ENCODE measurements around the gene NAA16. TPM values are rescaled to one million over a fixed set of nuclear protein-coding genes. Genes with fewer than 3 reads are reported as not detected.

The NAA16 gene
- total and polyA plus RNA-seq, 10 of the 15 experiments (the other 5 are each of a cell fraction or from before 2014, with no cell fraction given): 5.4 to 18.5 (median 13.2) TPM

- no peaks in the 10 kb centered on the region for H3K79me2 ChIP-seq (ENCODE audit: control insufficient read depth, insufficient read depth, low read length)
- no TSS peak for BruUV-seq (replicated peaks)
- no peaks in the 10 kb centered on the region for H3K9me3 ChIP-seq (replicated peaks; ENCODE audit: control insufficient read depth, insufficient read depth, low read length)
- no peak overlapping the region for H2AFZ ChIP-seq (ENCODE audit: control insufficient read depth, low read depth, low read length)
- ChIA-PET RAD21 (ENCODE audit: unreplicated experiment) (no interaction called here), SMC1A (ENCODE audit: uncharacterized antibody, unreplicated experiment) (interaction anchor here (1.6 kb wide), 1 partner anchor 11 kb away, joined by 5 read pairs; no protein-coding TSS in a partner anchor), POLR2A (no interaction called here), CTCF (interaction anchor here (1.6 kb wide), 1 partner anchor 11 kb away, joined by 5 read pairs; no protein-coding TSS in a partner anchor)
- no peak overlapping the region for H3K9ac ChIP-seq (ENCODE audit: control insufficient read depth, insufficient read depth, low read length)
- ATAC-seq: no peak
- DNase-seq (ENCODE audit: low read depth, low spot score): no peak
- intact Hi-C loops (cut with micrococcal nuclease; ENCODE audit: unreplicated experiment) (no loop called here), in situ Hi-C loops (cut with MboI) (no loop called here)
- H3K27ac ChIP-seq (ENCODE audit: control insufficient read depth, insufficient read depth): no peak overlapping the region
- H3K27me3 ChIP-seq (replicated peaks in 1 of 2; ENCODE audit: control insufficient read depth in 2 of 2, insufficient read depth in 2 of 2, low read length in 1 of 2): no peaks in the 10 kb centered on the region
- TF ChIP-seq NBN (IDR thresholded peaks at IDR 0.05): no peak
- no peak for TF ChIP-seq ZBED1 (IDR thresholded peaks at IDR 0.05; ENCODE audit: borderline replicate concordance)
- no peak for TF ChIP-seq HDAC6 (IDR thresholded peaks at IDR 0.05; ENCODE audit: unreplicated experiment)
- TF ChIP-seq E2F4 (IDR thresholded peaks at IDR 0.05; ENCODE audit: low read depth, low read length): no peak
- TF ChIP-seq, protein P1, sequence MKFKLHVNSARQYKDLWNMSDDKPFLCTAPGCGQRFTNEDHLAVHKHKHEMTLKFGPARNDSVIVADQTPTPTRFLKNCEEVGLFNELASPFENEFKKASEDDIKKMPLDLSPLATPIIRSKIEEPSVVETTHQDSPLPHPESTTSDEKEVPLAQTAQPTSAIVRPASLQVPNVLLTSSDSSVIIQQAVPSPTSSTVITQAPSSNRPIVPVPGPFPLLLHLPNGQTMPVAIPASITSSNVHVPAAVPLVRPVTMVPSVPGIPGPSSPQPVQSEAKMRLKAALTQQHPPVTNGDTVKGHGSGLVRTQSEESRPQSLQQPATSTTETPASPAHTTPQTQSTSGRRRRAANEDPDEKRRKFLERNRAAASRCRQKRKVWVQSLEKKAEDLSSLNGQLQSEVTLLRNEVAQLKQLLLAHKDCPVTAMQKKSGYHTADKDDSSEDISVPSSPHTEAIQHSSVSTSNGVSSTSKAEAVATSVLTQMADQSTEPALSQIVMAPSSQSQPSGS (IDR thresholded peaks at IDR 0.05; ENCODE audit: low read length): no peak
- TF ChIP-seq RUNX3 (IDR thresholded peaks at IDR 0.05; ENCODE audit: low read length): no peak
- TF ChIP-seq JUNB (IDR thresholded peaks at IDR 0.05): no peak
- no peak for TF ChIP-seq POLR2A (IDR thresholded peaks at IDR 0.05; ENCODE audit: low read depth, low read length)
- TF ChIP-seq CHD1 (IDR thresholded peaks at IDR 0.05; ENCODE audit: low read depth, low read length): no peak
- no peak for TF ChIP-seq NFXL1 (IDR thresholded peaks at IDR 0.05; ENCODE audit: borderline replicate concordance)
- TF ChIP-seq SUZ12 (IDR thresholded peaks at IDR 0.05; ENCODE audit: unreplicated experiment): no peak
- no peak for TF ChIP-seq NRF1 (conservative IDR thresholded peaks at IDR 0.05; ENCODE audit: low read depth, low read length)
- no peak for TF ChIP-seq SMAD5 (IDR thresholded peaks at IDR 0.05; ENCODE audit: low read depth)
- TF ChIP-seq, protein P2, sequence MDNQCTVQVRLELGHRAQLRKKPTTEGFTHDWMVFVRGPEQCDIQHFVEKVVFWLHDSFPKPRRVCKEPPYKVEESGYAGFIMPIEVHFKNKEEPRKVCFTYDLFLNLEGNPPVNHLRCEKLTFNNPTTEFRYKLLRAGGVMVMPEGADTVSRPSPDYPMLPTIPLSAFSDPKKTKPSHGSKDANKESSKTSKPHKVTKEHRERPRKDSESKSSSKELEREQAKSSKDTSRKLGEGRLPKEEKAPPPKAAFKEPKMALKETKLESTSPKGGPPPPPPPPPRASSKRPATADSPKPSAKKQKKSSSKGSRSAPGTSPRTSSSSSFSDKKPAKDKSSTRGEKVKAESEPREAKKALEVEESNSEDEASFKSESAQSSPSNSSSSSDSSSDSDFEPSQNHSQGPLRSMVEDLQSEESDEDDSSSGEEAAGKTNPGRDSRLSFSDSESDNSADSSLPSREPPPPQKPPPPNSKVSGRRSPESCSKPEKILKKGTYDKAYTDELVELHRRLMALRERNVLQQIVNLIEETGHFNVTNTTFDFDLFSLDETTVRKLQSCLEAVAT (IDR thresholded peaks at IDR 0.05): no peak
- TF ChIP-seq MTA2 (IDR thresholded peaks at IDR 0.05; ENCODE audit: low read depth): no peak
- TF ChIP-seq SIN3A (IDR thresholded peaks at IDR 0.05; ENCODE audit: low read depth, low read length): no peak
- no peak for TF ChIP-seq NFYB (IDR thresholded peaks at IDR 0.05; ENCODE audit: insufficient read depth, low read depth, low read length)
- H3K4me1 ChIP-seq (ENCODE audit: control insufficient read depth, insufficient read depth, low read length): no peaks in the 10 kb centered on the region
- no peak overlapping the region for H3K4me3 ChIP-seq
- no peaks in the 10 kb centered on the region for H4K20me1 ChIP-seq (ENCODE audit: control insufficient read depth, insufficient read depth)
- 96% methylated on average over 2 of the region's 2 CpGs for WGBS (ENCODE audit: insufficient coverage, insufficient replicate concordance, low lambda C conversion rate, missing lambda C conversion rate)
- H3K4me2 ChIP-seq (ENCODE audit: control insufficient read depth, insufficient read depth): no peak overlapping the region
- no peak for FAIRE-seq
- H3K36me3 ChIP-seq (ENCODE audit: control insufficient read depth in 2 of 2, insufficient read depth in 2 of 2, low read length in 1 of 2): peaks cover 0 to 7% of the 10 kb centered on the region in 2 experiments; a peak in 2 of 4 replicates
Measured at GRCh38 chr13:41364043-41364442, 53.0 kb downstream of the NAA16 start.

All from GM12878 (cell line).